Measurements from ENCODE around the gene PARD6A. TPM values are rescaled to one million over a fixed set of nuclear protein-coding genes. Genes with fewer than 3 reads are reported as not detected.
A peak's percentile ranks its signal among the peaks of the same experiment; 100 is the strongest.

The PARD6A gene
- total RNA-seq, 1 donor = 1.4 TPM

DNA sequence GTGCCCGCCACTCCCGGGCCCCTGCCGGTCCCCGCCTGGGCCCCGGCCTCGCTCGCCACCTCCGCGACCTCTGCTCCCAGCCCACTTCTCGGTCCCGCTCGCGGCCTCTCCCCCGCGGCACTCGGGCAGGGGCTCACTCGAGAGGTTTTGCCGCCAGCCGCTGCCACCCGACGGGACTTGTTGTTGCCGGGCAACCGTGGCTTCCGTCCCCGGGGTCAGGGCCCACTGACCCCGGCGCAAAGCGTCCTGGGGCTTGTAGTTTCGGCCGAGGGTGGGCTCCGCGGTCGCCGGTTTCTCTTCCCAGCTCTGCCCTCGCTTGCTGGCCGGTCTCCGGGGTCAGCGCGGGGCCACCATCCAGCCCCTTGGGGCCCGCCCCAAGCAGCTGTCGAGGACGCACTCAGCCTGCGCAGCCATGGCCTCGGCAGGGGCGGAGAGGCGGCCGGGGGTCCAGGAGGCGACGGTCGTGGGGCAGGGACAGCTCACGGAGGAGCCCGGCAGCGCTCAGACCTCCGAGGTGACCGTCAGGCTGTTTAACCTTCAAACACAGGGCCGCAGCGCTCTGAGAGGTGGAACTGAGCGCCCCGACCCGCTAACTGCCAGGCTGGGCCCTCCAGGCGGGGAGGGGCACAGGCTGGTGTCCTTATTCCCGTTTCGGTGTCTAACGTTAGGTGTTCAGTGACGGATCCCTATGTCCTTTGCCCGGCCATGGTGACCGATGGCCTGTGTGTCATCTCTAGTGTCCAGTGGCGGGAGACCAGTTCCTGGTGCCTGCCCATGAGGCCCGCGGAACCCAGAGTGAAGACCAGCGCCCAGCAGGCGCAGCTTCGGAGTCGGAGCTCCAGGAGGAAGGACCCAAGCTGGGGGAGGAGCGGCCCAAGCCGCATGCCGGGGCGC lies 6.0 kb downstream of the PARD6A start, which contains the start of the genes C16orf86 and ENKD1:
TSS of gene C16orf86 (plus strand) at position 256 of the 894 bp plus-strand sequence. CDS start at position 413, 157 bp downstream.
TSS of gene ENKD1 (minus strand) at position 192 of the 894 bp plus-strand sequence. CDS start 308 bp downstream, outside the sequence.
- peak within 1 kb of the TSS; percentile 76 for H3K4me3 ChIP-seq (ENCODE audit: low read depth, low read length)
- TF ChIP-seq CTCF (IDR thresholded peaks at IDR 0.05; ENCODE audit: insufficient read depth, low read length) = no peak
- peak; percentile 61 for DNase-seq (ENCODE audit: low read depth)

GRCh38 chr16:67667453-67667816 lies 6.7 kb downstream of the PARD6A start:
- no peak for DNase-seq (ENCODE audit: low read depth)
- peak overlapping the region; percentile 76 for H3K4me3 ChIP-seq (ENCODE audit: low read depth, low read length)
- TF ChIP-seq CTCF (IDR thresholded peaks at IDR 0.05; ENCODE audit: insufficient read depth, low read length) = no peak

GRCh38 chr16:67667817-67668494 lies 7.2 kb downstream of the PARD6A start:
- H3K4me3 ChIP-seq (ENCODE audit: low read depth, low read length) = no peak overlapping the region
- DNase-seq (ENCODE audit: low read depth) = peak; percentile 91
- peak; percentile 94 for TF ChIP-seq CTCF (IDR thresholded peaks at IDR 0.05; ENCODE audit: insufficient read depth, low read length)

DNA sequence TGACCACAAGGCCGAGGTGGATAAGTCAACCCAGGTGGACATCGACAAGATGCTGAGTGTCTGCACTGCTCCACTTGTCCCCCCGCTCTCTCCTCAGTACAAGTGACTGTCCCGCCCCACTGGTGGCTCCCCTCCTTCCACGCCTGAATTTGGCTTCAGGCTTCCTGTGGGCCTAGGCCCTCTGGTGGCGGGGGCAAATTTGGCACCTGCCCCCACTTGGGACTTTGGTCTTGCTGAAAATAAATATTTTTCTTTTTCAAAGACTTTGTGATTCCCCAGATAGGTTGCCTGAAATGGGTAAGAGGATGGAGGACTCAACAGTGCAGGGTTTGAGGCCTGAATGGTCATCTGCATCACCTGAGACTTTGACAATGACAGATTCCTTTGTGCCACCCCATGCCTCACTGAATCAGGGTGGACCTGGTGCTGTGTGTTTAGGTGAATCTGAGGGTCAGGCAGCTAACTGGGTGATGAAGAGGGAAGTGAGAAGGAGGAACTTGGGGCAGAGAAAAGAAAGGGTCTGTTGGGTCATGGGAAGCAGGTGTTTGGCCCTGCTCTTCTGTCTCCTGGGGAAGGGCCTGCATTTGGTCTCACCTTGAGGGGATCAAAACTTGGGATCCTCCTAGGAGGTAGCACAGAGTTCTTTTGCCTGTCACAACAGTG lies 7.9 kb downstream of the PARD6A start:
- no peak for TF ChIP-seq CTCF (IDR thresholded peaks at IDR 0.05; ENCODE audit: insufficient read depth, low read length)
- DNase-seq (ENCODE audit: low read depth) = no peak
- no peak overlapping the region for H3K4me3 ChIP-seq (ENCODE audit: low read depth, low read length)

- no peak overlapping the region for H3K4me3 ChIP-seq (ENCODE audit: low read depth, low read length)
- no peak for DNase-seq (ENCODE audit: low read depth)
- TF ChIP-seq CTCF (IDR thresholded peaks at IDR 0.05; ENCODE audit: insufficient read depth, low read length) = no peak
These were observed 8.8 kb downstream of the PARD6A start for GRCh38 chr16:67669499-67670101.

GRCh38 chr16:67672306-67672705 lies 11.5 kb downstream of the PARD6A start:
- DNase-seq (ENCODE audit: low read depth) = no peak
- no peak for TF ChIP-seq CTCF (IDR thresholded peaks at IDR 0.05; ENCODE audit: insufficient read depth, low read length)
- H3K4me3 ChIP-seq (ENCODE audit: low read depth, low read length) = no peak overlapping the region

All from fibroblast of the aortic adventitia (primary cell).